H9 (cell line): ENCODE results near the gene STXBP6. TPM values are rescaled to one million over a fixed set of nuclear protein-coding genes. Genes with fewer than 3 reads are reported as not detected.

Experiments
- DNase-seq: peaks from one replicate; pipeline ENCODE4 v3.0.0-alpha.2; 2017
- H2AFZ ChIP-seq: one replicate; pipeline ENCODE4 v1.6.1; 2013; ENCODE audit warnings: mild to moderate bottlenecking, low read length, control low read depth, moderate library complexity
- H2AK5ac ChIP-seq: 2 replicates; pipeline ENCODE4 v1.6.1; 2013; ENCODE audit warnings: low read length, control low read depth, mixed read lengths; ENCODE audit not compliant: insufficient read length
- H2BK120ac ChIP-seq: one replicate; pipeline ENCODE4 v1.6.1; 2013; ENCODE audit warnings: low read depth, mild to moderate bottlenecking, low read length, control low read depth, inconsistent platforms; ENCODE audit not compliant: poor library complexity, severe bottlenecking
- H2BK12ac ChIP-seq: 2 replicates; pipeline ENCODE4 v1.6.1; 2013; ENCODE audit warnings: low read length, control low read depth, mixed read lengths, low read depth; ENCODE audit not compliant: insufficient read length
- H2BK15ac ChIP-seq: 2 replicates; pipeline ENCODE4 v1.6.1; 2013; ENCODE audit warnings: low read depth, low read length, control low read depth
- H2BK20ac ChIP-seq: one replicate; pipeline ENCODE4 v1.6.1; 2013; ENCODE audit warnings: low read depth, mild to moderate bottlenecking, low read length, control low read depth, inconsistent platforms; ENCODE audit not compliant: poor library complexity, severe bottlenecking
- H2BK5ac ChIP-seq: 2 replicates; pipeline ENCODE4 v1.6.1; 2013; ENCODE audit warnings: low read length, control low read depth, mixed read lengths; ENCODE audit not compliant: insufficient read length
- H3K14ac ChIP-seq: 2 replicates; pipeline ENCODE4 v1.6.1; 2013; ENCODE audit warnings: low read length, control low read depth; ENCODE audit not compliant: insufficient read depth
- H3K18ac ChIP-seq: 2 replicates; pipeline ENCODE4 v1.6.1; 2013; ENCODE audit warnings: low read depth, mild to moderate bottlenecking, mixed read lengths, low read length, control low read depth; ENCODE audit not compliant: insufficient read length
- H3K23ac ChIP-seq: 2 replicates; pipeline ENCODE4 v1.6.1; 2013; ENCODE audit warnings: low read length, control low read depth, mixed read lengths, low read depth; ENCODE audit not compliant: insufficient read length
- H3K23me2 ChIP-seq: 2 replicates; pipeline ENCODE4 v1.6.1; 2013; ENCODE audit warnings: low read depth, mild to moderate bottlenecking, mixed read lengths, low read length, control low read depth; ENCODE audit not compliant: insufficient read length, poor library complexity, severe bottlenecking
- H3K27ac ChIP-seq: 2 replicates; pipeline ENCODE4 v1.5.1; 2013; ENCODE audit warnings: low read length, control low read depth, mixed read lengths, low read depth; ENCODE audit not compliant: insufficient read length
- H3K27me3 ChIP-seq: 2 replicates; pipeline ENCODE4 v1.6.1; 2013; ENCODE audit warnings: low read length, control low read depth, inconsistent platforms; ENCODE audit not compliant: insufficient read depth
- H3K4ac ChIP-seq: 2 replicates; pipeline ENCODE4 v1.6.1; 2013; ENCODE audit warnings: low read depth, mild to moderate bottlenecking, control low read depth, inconsistent platforms, low read length, moderate library complexity
- H3K4me1 ChIP-seq: 2 replicates; pipeline ENCODE4 v1.6.1; 2013; ENCODE audit warnings: low read length, control low read depth, inconsistent platforms; ENCODE audit not compliant: insufficient read depth
- H3K4me2 ChIP-seq: 2 replicates; pipeline ENCODE4 v1.6.1; 2013; ENCODE audit warnings: low read length, control low read depth, mixed read lengths; ENCODE audit not compliant: insufficient read length, insufficient read depth
- H3K56ac ChIP-seq: 2 replicates; pipeline ENCODE4 v1.6.1; 2013; ENCODE audit warnings: low read depth, mild to moderate bottlenecking, mixed read lengths, low read length, control low read depth; ENCODE audit not compliant: insufficient read length
- H3K79me1 ChIP-seq: 2 replicates; pipeline ENCODE4 v1.6.1; 2013; ENCODE audit warnings: low read depth, mild to moderate bottlenecking, moderate library complexity, low read length, control low read depth, inconsistent platforms; ENCODE audit not compliant: insufficient read depth, poor library complexity, severe bottlenecking
- H3K79me2 ChIP-seq: 2 replicates; pipeline ENCODE4 v1.6.1; 2013; ENCODE audit warnings: low read length, control low read depth, inconsistent platforms; ENCODE audit not compliant: insufficient read depth
- H3K9ac ChIP-seq: 2 replicates; pipeline ENCODE4 v1.6.1; 2013; ENCODE audit warnings: low read length, control low read depth, mixed read lengths; ENCODE audit not compliant: insufficient read length; ENCODE audit errors: extremely low read depth
- H3K9me3 ChIP-seq: one replicate; pipeline ENCODE4 v1.6.1; 2013; ENCODE audit warnings: low read depth, low read length, inconsistent platforms; ENCODE audit not compliant: control insufficient read depth
- H3T11ph ChIP-seq: one replicate; pipeline ENCODE4 v1.6.1; 2013; ENCODE audit warnings: mild to moderate bottlenecking, low read length, control low read depth, inconsistent platforms
- H4K20me1 ChIP-seq: one replicate; pipeline ENCODE4 v1.6.1; 2013; ENCODE audit not compliant: control insufficient read depth, insufficient read length, insufficient read depth
- H4K5ac ChIP-seq: 2 replicates; pipeline ENCODE4 v1.6.1; 2013; ENCODE audit warnings: low read depth, mild to moderate bottlenecking, mixed read lengths, low read length, control low read depth; ENCODE audit not compliant: insufficient read length
- H4K8ac ChIP-seq: replicated peaks from 2 replicates; pipeline ENCODE4 v1.6.1; 2013; ENCODE audit warnings: low read length, control low read depth, mixed read lengths, low read depth; ENCODE audit not compliant: insufficient read length
- H4K91ac ChIP-seq: 2 replicates; pipeline ENCODE4 v1.6.1; 2013; ENCODE audit warnings: low read depth, mild to moderate bottlenecking, moderate library complexity, mixed read lengths, low read length, control low read depth; ENCODE audit not compliant: insufficient read length
- H3K27ac Mint-ChIP-seq, 3 experiments: 2 replicates in 2 of 3; 3 replicates in 1 of 3; pipeline ENCODE4 v1.8.0; 2020 to 2021; ENCODE audit warnings: mixed read lengths in 3 of 3, mild to moderate bottlenecking in 1 of 3, moderate library complexity in 1 of 3
- H3K27me3 Mint-ChIP-seq: 2 replicates; pipeline ENCODE4 v1.8.0; 2021; ENCODE audit warnings: low read depth, mild to moderate bottlenecking, moderate library complexity, mixed read lengths
- H3K36me3 Mint-ChIP-seq, 3 experiments: 2 replicates in 2 of 3; 3 replicates in 1 of 3; pipeline ENCODE4 v1.8.0; 2020 to 2021; ENCODE audit warnings: low read depth in 3 of 3, mixed read lengths in 3 of 3; ENCODE audit not compliant: insufficient read depth in 1 of 3
- H3K4me1 Mint-ChIP-seq, 2 experiments: 2 replicates each; pipeline ENCODE4 v1.8.0; 2020; ENCODE audit warnings: mixed read lengths in 2 of 2
- H3K4me3 Mint-ChIP-seq, 2 experiments: 2 replicates in 1 of 2; 3 replicates in 1 of 2; pipeline ENCODE4 v1.8.0; 2020 to 2021; ENCODE audit warnings: mild to moderate bottlenecking in 2 of 2, mixed read lengths in 2 of 2, moderate library complexity in 1 of 2
- H3K9me3 Mint-ChIP-seq, 2 experiments: 2 replicates in 1 of 2; 3 replicates in 1 of 2; pipeline ENCODE4 v1.8.0; 2020; ENCODE audit warnings: mild to moderate bottlenecking in 2 of 2, mixed read lengths in 2 of 2, moderate library complexity in 1 of 2
- CTCF ChIP-seq: fragments of 200-600 bp; sonication (generic); conservative IDR thresholded peaks from 3 replicates; pipeline ENCODE4 v1.8.0; 2021; ENCODE audit warnings: antibody characterized with exemption, mild to moderate bottlenecking
- WGBS: extraction: QIAGEN DNeasy Blood & Tissue Kit; methylation state at CpG from one replicate; pipeline ENCODE4 v1.1.7; 2013; ENCODE audit warnings: missing lambda C conversion rate, low lambda C conversion rate, mixed read lengths; ENCODE audit not compliant: insufficient read length; ENCODE audit errors: extremely low coverage; 5-methylcytosine and 5-hydroxymethylcytosine counted together
- total RNA-seq: library from RNA; stranded (reverse); gene quantifications from 2 replicates; pipeline ENCODE4 v1.2.1, GENCODE V29; 2021

The STXBP6 gene
- total RNA-seq, 1 experiment from 2014 or later: 3.6 TPM

DNA sequence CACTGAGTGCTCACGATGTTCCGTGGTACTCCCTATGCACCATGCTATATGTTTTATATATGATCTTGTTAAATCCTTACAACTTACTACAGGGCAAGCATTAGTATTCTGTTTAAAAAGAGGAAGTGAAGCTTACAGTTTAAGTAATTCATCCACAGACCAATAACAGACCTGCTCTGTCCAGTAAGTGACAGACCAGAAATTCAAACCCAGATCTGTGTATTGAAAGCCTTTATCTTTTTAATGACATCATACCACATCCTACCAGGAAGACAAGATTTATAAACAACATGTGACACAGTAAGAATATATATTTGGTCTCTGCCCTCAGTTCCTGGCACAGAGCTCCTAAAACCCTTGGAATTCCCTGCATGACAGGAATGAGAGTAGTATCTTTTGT, 206.5 kb downstream of the STXBP6 start:
- Histone ChIP-seq H3K79me2 (no peaks in the 10 kb centered on the region), H3K14ac (no peak overlapping the region), H2AK5ac (no peak overlapping the region), H3K23me2 (no peaks in the 10 kb centered on the region), H3K18ac (no peak overlapping the region), H2BK5ac (no peak overlapping the region), H3K23ac (no peak overlapping the region), H3K4me1 (no peaks in the 10 kb centered on the region), H3K4ac (no peak overlapping the region), H2BK120ac (no peak overlapping the region), H3T11ph (no peak overlapping the region), H2BK15ac (no peak overlapping the region), H3K9me3 (no peaks in the 10 kb centered on the region), H3K27ac (no peak overlapping the region), H4K5ac (no peak overlapping the region), H4K91ac (no peak overlapping the region), H2BK12ac (no peak overlapping the region), H3K9ac (no peak overlapping the region), H3K27me3 (no peaks in the 10 kb centered on the region), H2AFZ (no peak overlapping the region), H2BK20ac (no peak overlapping the region), H3K56ac (no peak overlapping the region), H3K79me1 (no peaks in the 10 kb centered on the region), H4K20me1 (no peaks in the 10 kb centered on the region), H4K8ac (no peak overlapping the region), H3K4me2 (no peak overlapping the region)
- H3K4me1 Mint-ChIP-seq: peaks cover 19 to 25% of the 10 kb centered on the region in 2 experiments
- no CpG with 5 or more reads among the region's 2 CpGs for WGBS
- H3K4me3 Mint-ChIP-seq: no peak overlapping the region
- H3K27me3 Mint-ChIP-seq: no peaks in the 10 kb centered on the region
- no peak overlapping the region for H3K27ac Mint-ChIP-seq
- no peak for DNase-seq
- TF ChIP-seq CTCF: no peak
- H3K9me3 Mint-ChIP-seq: no peaks in the 10 kb centered on the region
- no peaks in the 10 kb centered on the region for H3K36me3 Mint-ChIP-seq
